Aorta (tissue), 5 donors: ENCODE measurements around the gene ZNF708. TPM values are rescaled to one million over a fixed set of nuclear protein-coding genes. Genes with fewer than 3 reads are reported as not detected.
"Not testable (repeated sequence)": the region's sequence is repeated elsewhere in the genome, so short reads cannot be mapped to it uniquely, and the experiment has no call there.

Experiments used
- ATAC-seq: fragments of 200-7000 bp; cut with Tn5 transposase; one replicate; pipeline ENCODE4 v1.9.1; 2022; ENCODE audit warnings: moderate library complexity; ENCODE audit not compliant: low FRiP score
- DNase-seq, 2 donors: peaks; one replicate each; pipeline ENCODE4 v3.0.0-alpha.2; 2020
- H3K27ac ChIP-seq, 2 donors: one replicate each; pipeline ENCODE4 v1.5.1; 2013; ENCODE audit warnings: low read length in 2 of 2, mild to moderate bottlenecking in 2 of 2, moderate library complexity in 2 of 2, control low read depth in 1 of 2, inconsistent platforms in 1 of 2, low read depth in 1 of 2
- H3K27me3 ChIP-seq, 2 donors: one replicate each; pipeline ENCODE4 v1.6.1; 2013; ENCODE audit warnings: control low read depth in 1 of 2, low read length in 1 of 2, mild to moderate bottlenecking in 1 of 2, moderate library complexity in 1 of 2; ENCODE audit not compliant: insufficient read depth in 2 of 2, control insufficient read depth in 1 of 2
- H3K36me3 ChIP-seq, 2 donors: one replicate each; pipeline ENCODE4 v1.6.1; 2013; ENCODE audit warnings: control low read depth in 1 of 2, low read length in 1 of 2, mild to moderate bottlenecking in 1 of 2; ENCODE audit not compliant: insufficient read depth in 2 of 2, control insufficient read depth in 1 of 2
- H3K4me1 ChIP-seq, 2 donors: one replicate each; pipeline ENCODE4 v1.6.1; 2013; ENCODE audit warnings: low read length in 2 of 2, control low read depth in 1 of 2, mild to moderate bottlenecking in 1 of 2, moderate library complexity in 1 of 2; ENCODE audit not compliant: insufficient read depth in 2 of 2, control insufficient read depth in 1 of 2
- H3K4me3 ChIP-seq, 2 donors: one replicate each; pipeline ENCODE4 v1.5.1; 2013; ENCODE audit warnings: low read length in 2 of 2, control low read depth in 1 of 2, mild to moderate bottlenecking in 1 of 2
- H3K9me3 ChIP-seq: one replicate; pipeline ENCODE4 v1.6.1; 2013; ENCODE audit warnings: mild to moderate bottlenecking, low read length; ENCODE audit not compliant: control insufficient read depth
- WGBS, 2 donors: extraction: QIAGEN DNeasy Blood & Tissue Kit; methylation state at CpG; one replicate each; pipeline ENCODE4 v1.1.7; 2013; 5-methylcytosine and 5-hydroxymethylcytosine counted together
- intact Hi-C, 2 donors: fragments of 100-400 bp; cut with DNase I; formaldehyde crosslinking; loops; one replicate each; pipeline versions ENCODE4 v1.14.2 to v1.15.0; 2022
- polyA plus RNA-seq, 2 donors: library from polyadenylated mRNA; stranded (reverse); fragments of 200-250 nt; gene quantifications; one replicate each; pipeline ENCODE4 v1.2.3, GENCODE V29; 2013
- total RNA-seq, 2 donors: library from RNA; stranded (reverse); fragmentation: NEBNext Ultra II Directional; extraction: Animal tissue kit (Norgen Biotek cat#: 25700); gene quantifications; one replicate each; pipeline ENCODE4 v1.2.1, GENCODE V29; 2021
- donor health status: healthy with polysubstance abuse.
- donor health status: Bipolar disorder and iron deficiency.
- donor health status: DM: no; HTN: no; CAD: no.
- donor health status: DM: no; HTN: no; CAD: no.
- donor health status: DM: yes; HTN: yes; CAD: no.

ZNF708 gene
- total and polyA plus RNA-seq, 4 donors, result 2.4 to 20.8 (median 11.0) TPM

- Histone ChIP-seq H3K4me3 (no peak overlapping the region), H3K27me3 (no peaks in the 10 kb centered on the region), H3K27ac (no peak overlapping the region), H3K36me3 (no peaks in the 10 kb centered on the region), H3K9me3 (no peaks in the 10 kb centered on the region), H3K4me1 (no peaks in the 10 kb centered on the region)
- intact Hi-C loops, result loop anchor here in 1 of 2 donors (10.0 kb wide), 1 partner anchor 72 kb away; the partner anchor contains the start of gene ZNF493
- ATAC-seq (no peak), DNase-seq (no peak)
- 64 to 66% methylated on average over 2 of the region's 2 CpGs for WGBS, 2 donors
Observed at GRCh38 chr19:21323000-21323399, 6.2 kb downstream of the ZNF708 start.

- Histone ChIP-seq H3K27ac (no peak overlapping the region), H3K4me3 (no peak overlapping the region), H3K36me3 (no peaks in the 10 kb centered on the region), H3K27me3 (no peaks in the 10 kb centered on the region), H3K9me3 (peaks cover 1% of the 10 kb centered on the region), H3K4me1 (no peaks in the 10 kb centered on the region)
- no peak for ATAC-seq
- intact Hi-C loops, result loop anchor here in 1 of 2 donors (10.0 kb wide), 1 partner anchor 72 kb away; the partner anchor contains the start of gene ZNF493
- no peak for DNase-seq
- WGBS, 2 donors, result 67 to 68% methylated on average over 8 of the region's 8 CpGs
Observed at GRCh38 chr19:21322528-21322927, 6.7 kb downstream of the ZNF708 start.

- DNase-seq, result no peak
- WGBS, 2 donors, result 62 to 67% methylated on average over 4 of the region's 4 CpGs
- Histone ChIP-seq H3K9me3 (peaks cover 1% of the 10 kb centered on the region), H3K4me3 (no peak overlapping the region), H3K36me3 (no peaks in the 10 kb centered on the region), H3K27me3 (no peaks in the 10 kb centered on the region), H3K27ac (no peak overlapping the region), H3K4me1 (peaks cover 0 to 2% of the 10 kb centered on the region in 2 donors)
- no peak for ATAC-seq
- intact Hi-C loops, result loop anchor here in 1 of 2 donors (10.0 kb wide), 1 partner anchor 73 kb away; the partner anchor contains the start of gene ZNF493
Observed at GRCh38 chr19:21321996-21322395, 7.2 kb downstream of the ZNF708 start.

GRCh38 chr19:21321134-21321533, 8.1 kb downstream of the ZNF708 start:
- DNase-seq (no peak), ATAC-seq (no peak)
- no peaks in the 10 kb centered on the region for H3K36me3 ChIP-seq
- 79 to 87% methylated on average over 4 of the region's 4 CpGs for WGBS, 2 donors
- H3K27me3 ChIP-seq, result no peaks in the 10 kb centered on the region
- no peak overlapping the region for H3K27ac ChIP-seq
- peaks cover 0 to 2% of the 10 kb centered on the region in 2 donors for H3K4me1 ChIP-seq
- intact Hi-C loops, result loop anchor here in 1 of 2 donors (10.0 kb wide), 1 partner anchor 74 kb away; the partner anchor contains the start of gene ZNF493
- no peak overlapping the region for H3K4me3 ChIP-seq
- peaks cover 1% of the 10 kb centered on the region for H3K9me3 ChIP-seq

GRCh38 chr19:21317821-21318220, 11.4 kb downstream of the ZNF708 start:
- 17 to 25% methylated on average over 1 of the region's 1 CpG for WGBS, 2 donors
- DNase-seq, result no peak
- peaks cover 1% of the 10 kb centered on the region for H3K9me3 ChIP-seq
- ATAC-seq, result no peak
- H3K27me3 ChIP-seq, result no peaks in the 10 kb centered on the region
- no peak overlapping the region for H3K4me3 ChIP-seq
- H3K4me1 ChIP-seq, result peaks cover 0 to 2% of the 10 kb centered on the region in 2 donors
- intact Hi-C loops, result no loop called here
- H3K27ac ChIP-seq, result no peak overlapping the region
- H3K36me3 ChIP-seq, result no peaks in the 10 kb centered on the region

- Histone ChIP-seq H3K27me3 (no peaks in the 10 kb centered on the region), H3K4me1 (peaks cover 0 to 2% of the 10 kb centered on the region in 2 donors), H3K9me3 (peaks cover 1% of the 10 kb centered on the region), H3K27ac (no peak overlapping the region), H3K36me3 (no peaks in the 10 kb centered on the region), H3K4me3 (no peak overlapping the region)
- intact Hi-C loops, result no loop called here
- no peak for DNase-seq
- WGBS, 2 donors, result 37% methylated on average over 1 of the region's 1 CpG
- no peak for ATAC-seq
Observed at GRCh38 chr19:21314676-21315075, 14.5 kb downstream of the ZNF708 start.

GRCh38 chr19:21312807-21313206, 16.4 kb downstream of the ZNF708 start:
- H3K4me3 ChIP-seq, H3K27me3 ChIP-seq, intact Hi-C loops, H3K36me3 ChIP-seq, H3K27ac ChIP-seq, H3K9me3 ChIP-seq, H3K4me1 ChIP-seq, DNase-seq, ATAC-seq: not testable (repeated sequence)
- 88 to 98% methylated on average over 2 of the region's 2 CpGs for WGBS, 2 donors

GRCh38 chr19:21308773-21309172, 20.4 kb downstream of the ZNF708 start:
- no peaks in the 10 kb centered on the region for H3K9me3 ChIP-seq
- H3K36me3 ChIP-seq, result no peaks in the 10 kb centered on the region
- ATAC-seq (no peak), DNase-seq (no peak)
- WGBS, 2 donors, result 83 to 90% methylated on average over 2 of the region's 2 CpGs
- intact Hi-C loops, result no loop called here
- no peaks in the 10 kb centered on the region for H3K27me3 ChIP-seq
- no peak overlapping the region for H3K27ac ChIP-seq
- H3K4me3 ChIP-seq, result no peak overlapping the region
- no peaks in the 10 kb centered on the region for H3K4me1 ChIP-seq

GRCh38 chr19:21306881-21307479, 22.2 kb downstream of the ZNF708 start:
- H3K27me3 ChIP-seq, H3K4me1 ChIP-seq, intact Hi-C loops, H3K36me3 ChIP-seq, ATAC-seq, H3K9me3 ChIP-seq, DNase-seq, H3K27ac ChIP-seq, H3K4me3 ChIP-seq: not testable (repeated sequence)
- WGBS, 2 donors, result 97 to 98% methylated on average over 3 of the region's 3 CpGs
